GM19239 (cell line): ENCODE measurements around the gene OVCA2.
"Not testable (repeated sequence)": the region's sequence is repeated elsewhere in the genome, so short reads cannot be mapped to it uniquely, and the experiment has no call there.

Experiments used
- DNase-seq: peaks from one replicate; pipeline ENCODE4 v3.0.0; 2011; ENCODE audit warnings: low spot score; ENCODE audit not compliant: insufficient read length
- FAIRE-seq: peaks from 2 replicates; lab custom pipeline; 2011; peaks lifted over from hg19 to GRCh38; lab: Jason Lieb, UNC

OVCA2 gene

DNA sequence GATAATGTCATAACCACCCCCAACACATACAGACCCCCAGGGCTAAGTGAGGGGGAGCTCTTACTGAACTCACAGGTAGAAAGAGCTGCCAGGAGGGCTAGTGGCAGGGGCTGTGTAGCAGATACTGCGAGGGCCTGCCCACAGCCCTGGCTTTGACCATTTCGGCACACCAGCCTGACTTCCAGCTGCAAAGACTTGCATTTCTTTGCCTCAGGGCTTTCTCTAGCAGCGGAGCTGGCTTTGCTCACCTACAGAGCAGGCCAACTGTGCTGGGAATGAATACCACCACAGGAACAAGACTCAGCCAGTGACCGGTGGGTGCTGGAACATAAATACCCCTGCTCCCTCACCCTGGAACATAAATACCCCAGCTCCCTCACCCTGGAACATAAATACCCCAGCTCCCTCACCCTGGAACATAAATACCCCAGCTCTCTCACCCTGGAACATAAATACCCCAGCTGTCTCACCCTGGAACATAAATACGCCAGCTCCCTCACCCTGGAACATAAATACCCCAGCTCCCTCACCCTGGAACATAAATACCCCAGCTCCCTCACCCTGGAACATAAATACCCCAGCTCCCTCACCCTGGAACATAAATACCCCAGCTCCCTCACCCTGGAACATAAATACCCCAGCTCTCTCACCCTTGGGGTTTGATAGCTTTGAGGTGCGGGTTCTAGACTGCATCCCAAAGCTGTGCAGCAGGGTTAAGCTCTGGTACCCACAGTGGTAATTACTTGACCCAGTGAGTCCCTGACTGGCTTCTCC, 28.4 kb upstream of the OVCA2 start:
- not testable (repeated sequence) for DNase-seq, FAIRE-seq

DNA sequence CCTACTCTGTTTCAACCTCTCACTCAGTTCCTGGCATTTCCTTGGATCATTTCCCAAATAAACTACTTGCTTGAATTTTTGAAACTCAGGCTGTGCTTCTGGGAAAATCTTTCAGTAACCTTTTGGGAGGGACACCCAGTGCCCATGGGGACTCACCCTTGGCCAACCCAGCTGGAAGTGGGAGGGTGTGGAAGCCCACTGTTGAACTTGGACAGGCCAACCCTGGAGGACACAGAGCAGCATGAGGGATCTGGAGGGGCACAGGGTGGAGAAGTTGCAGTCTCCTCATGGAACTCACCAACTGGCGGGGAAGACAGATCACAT, 27.9 kb upstream of the OVCA2 start:
- DNase-seq (no peak), FAIRE-seq (no peak)

- no peak for DNase-seq
- FAIRE-seq: no peak
Observed at GRCh38 chr17:2015314-2015713, 26.5 kb upstream of the OVCA2 start.

GRCh38 chr17:2016494-2016893, 25.3 kb upstream of the OVCA2 start:
- no peak for DNase-seq
- no peak for FAIRE-seq

GRCh38 chr17:2017274-2017941, 24.4 kb upstream of the OVCA2 start:
- FAIRE-seq (no peak), DNase-seq (no peak)

- FAIRE-seq (no peak), DNase-seq (no peak)
Observed at GRCh38 chr17:2018716-2019510, 22.9 kb upstream of the OVCA2 start.

DNA sequence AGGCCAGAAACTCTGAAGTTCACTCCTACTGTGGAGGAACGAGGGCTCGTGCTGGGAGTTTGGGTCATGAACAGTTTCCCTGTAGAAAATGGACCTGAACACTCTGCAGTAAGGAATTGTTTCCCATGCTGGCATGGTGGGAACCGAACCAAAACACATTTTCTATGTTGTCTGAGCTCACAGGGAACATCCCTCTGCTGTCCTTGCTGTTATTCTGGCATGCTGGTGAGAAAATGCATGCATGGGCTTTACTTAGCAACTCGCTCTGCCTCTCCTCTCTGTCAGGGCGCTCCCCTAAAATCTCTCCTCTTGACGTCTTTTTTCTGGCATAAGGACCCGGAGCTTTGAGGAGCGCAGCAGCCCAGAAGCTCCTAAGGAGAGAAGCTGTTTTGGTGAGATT, 22.1 kb upstream of the OVCA2 start:
- FAIRE-seq: no peak

DNA sequence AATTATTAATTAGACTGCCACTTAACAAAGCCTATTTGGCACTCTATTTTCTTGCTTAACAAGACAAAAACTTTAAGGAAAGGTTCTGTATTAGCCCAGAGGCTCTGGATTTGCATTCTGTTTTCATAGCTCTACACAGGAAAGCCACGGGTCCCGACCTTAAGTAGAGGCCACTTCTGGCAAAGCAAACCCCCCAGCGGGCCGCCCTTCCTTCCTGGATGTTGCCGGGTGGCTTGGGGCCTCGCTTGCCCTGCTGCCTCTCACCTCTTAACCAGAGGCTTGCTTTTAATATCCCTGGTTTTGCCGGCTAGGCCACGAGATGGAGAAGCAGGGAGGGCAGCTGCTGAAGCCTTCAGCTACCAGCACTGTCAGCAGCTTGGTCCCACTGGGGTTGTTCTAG, 21.1 kb upstream of the OVCA2 start:
- DNase-seq (no peak), FAIRE-seq (no peak)

More for the DNA sequence above, 22.1 kb upstream of the OVCA2 start:
- DNase-seq: no peak

DNA sequence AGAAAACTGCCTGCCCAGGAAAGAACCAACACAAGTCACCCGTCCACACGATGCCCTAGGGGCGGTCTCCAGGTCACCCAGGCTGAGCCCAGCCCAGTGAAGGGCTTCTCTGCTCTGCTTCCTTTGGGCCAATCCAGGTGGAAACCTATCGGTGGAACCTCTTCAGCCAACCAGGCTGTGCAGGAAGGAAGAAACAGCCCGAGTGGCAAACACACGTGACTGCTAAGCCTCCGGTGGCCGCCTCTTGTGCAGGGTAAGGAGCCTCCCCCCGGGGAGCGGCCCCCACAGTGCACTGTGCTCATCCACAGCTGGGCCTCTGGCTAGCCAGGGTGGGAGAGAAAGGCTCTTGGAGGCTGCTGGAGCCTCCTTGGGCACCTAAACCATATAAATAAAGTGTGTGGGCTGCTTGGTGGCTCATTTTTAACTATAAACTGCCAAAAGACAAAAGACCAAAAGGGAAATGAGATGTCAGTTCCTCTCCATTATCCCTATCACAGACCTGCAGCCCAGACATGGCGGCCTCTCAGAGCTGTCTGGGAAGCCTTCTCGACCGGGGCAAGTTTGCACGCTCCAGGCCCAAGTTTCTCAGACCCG, 19.1 kb upstream of the OVCA2 start:
- DNase-seq (no peak), FAIRE-seq (no peak)

DNA sequence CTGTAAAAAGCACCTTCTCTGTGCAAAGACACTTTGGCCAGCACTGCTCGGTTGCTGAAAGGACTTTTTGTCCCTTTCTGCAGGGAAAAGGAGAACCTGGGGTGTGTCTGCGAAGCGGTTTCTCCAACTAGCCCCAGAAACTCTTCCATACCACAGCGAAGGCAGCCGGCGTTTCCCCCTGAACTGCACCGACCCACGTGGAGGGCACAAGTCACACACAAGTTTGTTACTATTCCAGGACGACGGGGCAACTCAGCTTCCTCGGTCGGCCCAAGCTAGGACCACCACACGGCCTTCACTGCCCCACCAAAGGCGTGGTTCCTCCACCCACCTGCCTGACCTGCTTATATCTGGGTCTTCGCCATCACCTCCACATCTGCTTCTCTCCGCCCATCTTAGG, 18.6 kb upstream of the OVCA2 start:
- DNase-seq (no peak), FAIRE-seq (no peak)

DNA sequence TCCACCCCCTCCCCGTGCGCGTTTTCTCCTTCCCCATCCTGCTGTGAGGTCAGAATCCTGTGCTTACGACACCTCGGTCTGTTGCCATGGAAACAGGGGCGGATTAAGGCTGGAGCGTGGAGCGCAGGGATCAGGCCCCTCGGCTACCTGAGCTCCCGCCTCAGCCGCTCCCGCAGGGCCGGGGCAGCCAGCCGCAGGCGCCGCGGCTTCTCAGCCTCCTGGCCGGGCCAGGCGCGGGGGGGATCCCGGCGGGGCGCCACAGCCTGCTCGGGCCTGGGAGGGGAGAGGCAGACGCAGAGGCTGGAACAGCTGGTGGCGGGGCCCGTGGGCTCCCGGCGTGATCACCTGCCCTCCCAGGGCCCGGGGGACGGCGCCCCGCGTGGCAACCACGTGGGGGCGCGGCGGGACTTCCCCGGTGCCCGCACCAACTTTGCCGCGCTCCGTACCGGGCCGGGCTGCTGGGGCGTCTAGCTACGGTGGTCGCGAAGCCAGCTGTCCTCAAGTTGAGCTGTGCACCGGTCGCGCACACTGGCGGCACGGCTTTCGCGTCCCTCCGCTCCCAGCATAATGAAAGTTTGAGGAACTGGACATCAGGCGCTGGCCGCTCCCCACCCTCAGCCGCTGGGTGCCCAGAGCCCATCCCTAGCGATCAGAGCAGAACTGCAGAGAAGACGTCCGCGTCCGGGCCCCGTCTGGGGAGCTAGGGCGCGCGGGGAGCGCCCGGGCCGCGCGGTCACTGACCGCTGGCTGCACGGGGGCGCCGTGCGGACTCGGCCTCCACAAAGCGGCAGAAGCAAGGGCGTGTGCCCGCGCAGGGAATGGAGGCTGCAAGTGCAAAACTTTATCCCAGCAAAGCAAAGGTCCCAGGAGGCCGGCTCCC, 17.9 kb upstream of the OVCA2 start:
- FAIRE-seq: no peak
- no peak for DNase-seq

DNA sequence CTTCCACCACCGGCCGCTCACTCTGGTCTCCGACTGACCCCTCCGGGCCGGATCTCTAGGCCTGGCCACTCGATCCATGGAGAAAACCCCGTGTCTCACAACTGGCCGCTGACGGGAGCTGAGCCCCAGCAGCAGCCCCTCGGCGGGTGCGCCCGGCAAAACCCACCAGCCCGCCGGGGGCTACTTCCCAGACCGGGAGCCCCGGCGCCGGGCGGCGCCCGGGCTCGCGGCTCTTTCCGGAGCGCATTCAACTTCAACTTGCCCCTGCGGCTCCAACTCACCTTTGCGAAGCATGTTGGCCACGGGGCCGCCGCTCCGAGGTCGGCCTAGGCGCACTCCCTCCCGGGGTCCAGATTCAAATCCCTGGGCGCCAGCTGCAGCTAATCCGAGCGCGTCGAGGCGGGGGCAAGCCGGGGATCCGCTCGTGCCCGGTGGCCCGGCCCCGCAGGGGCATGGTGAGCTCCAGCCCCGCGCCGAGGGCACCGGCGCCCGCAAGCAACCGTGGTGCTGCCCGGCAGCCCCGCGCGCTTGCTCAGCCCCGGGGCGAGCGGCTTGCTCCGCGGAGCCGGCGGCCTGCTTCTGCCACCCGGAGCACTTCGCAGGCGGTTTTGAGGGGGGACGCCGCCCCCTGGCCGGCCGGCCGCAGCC, 17.1 kb upstream of the OVCA2 start:
- no peak for DNase-seq

GRCh38 chr17:2025220-2025621, 16.6 kb upstream of the OVCA2 start, which contains the start of gene RTN4RL1:
TSS of gene RTN4RL1 (minus strand) at chr17:2025334. CDS start at chr17:2024865, 469 bp downstream.
- FAIRE-seq (no peak), DNase-seq (no peak)

More for the DNA sequence above, 17.1 kb upstream of the OVCA2 start:
- no peak for FAIRE-seq

- DNase-seq (no peak), FAIRE-seq (peak; percentile 54)
Observed at GRCh38 chr17:2025622-2026309, 16.1 kb upstream of the OVCA2 start.

DNA sequence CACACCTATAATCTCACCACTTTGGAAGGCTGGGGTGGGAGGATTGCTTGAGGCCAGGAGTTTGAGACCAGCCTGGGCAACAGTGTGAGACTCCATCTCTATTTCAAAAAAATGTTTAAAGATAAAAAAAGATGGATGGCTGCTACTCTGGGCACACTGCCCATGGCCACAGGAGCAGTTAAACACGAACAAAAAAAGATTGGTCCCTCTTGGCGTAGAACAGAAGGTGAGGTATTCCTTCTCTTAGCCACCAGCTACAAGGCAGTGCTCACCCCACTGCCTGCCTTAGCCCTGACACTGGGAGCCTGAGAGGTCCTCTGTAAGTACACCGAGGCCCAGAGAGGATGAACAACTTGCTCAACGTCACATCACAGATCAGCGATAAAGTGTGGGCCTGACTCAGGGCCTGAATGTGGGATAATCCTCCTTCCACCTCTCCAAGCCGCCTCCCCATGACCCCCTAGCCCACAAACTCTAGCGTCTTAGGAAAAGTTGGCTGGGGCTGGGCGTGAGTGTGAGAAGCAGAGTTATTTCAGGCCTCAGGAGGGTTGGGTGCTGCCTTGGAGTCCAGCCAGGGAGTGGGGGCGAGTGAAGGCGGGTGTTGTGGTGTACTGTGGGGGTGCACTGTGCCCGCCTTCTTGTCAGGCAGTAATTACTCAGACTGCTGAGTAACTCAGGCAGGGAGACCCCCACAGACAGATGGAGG, 14.1 kb upstream of the OVCA2 start:
- FAIRE-seq (no peak), DNase-seq (no peak)

DNA sequence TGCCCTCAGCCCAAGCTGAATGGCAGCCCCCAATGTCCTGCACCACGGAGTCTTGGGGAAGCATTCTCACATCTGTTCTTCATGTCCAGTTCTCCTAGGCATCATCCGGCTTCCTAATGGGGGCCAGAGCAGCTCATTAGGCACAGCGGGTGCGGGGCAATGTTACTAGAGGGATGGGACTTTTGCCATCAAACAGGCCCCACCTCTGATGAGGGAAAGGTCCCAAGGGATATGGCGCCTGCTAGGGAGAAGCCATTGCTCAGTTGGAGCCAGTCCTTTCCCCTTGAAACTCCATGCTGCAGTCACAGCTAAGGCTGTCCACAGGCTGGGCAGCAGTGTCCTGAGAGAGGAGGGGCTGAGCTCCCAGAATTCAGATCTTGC, 13.6 kb upstream of the OVCA2 start:
- FAIRE-seq (no peak), DNase-seq (no peak)

DNA sequence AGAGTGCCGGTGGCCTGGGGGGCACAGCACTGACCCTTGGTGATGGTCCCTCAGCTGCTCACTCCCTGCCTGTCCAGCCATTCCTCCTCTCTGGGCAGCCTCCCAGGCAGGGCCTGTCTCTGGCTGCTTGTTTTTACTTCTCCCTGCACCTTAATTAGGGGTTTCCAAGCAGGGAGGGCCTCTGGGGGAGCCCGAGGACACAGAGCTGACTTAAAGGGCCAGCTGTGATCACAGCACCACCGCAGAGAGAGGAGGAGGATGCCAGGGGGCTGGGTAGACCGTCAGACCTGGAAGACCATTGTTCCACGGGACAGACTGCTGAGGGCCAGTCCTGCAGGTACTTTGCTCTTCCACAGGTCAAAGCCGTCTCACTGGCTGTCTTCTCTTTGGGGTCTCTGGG, 13.1 kb upstream of the OVCA2 start:
- no peak for FAIRE-seq
- DNase-seq: no peak
